GM19239 (cell line): Measurements from ENCODE around the gene GLIS1.

Source experiments
- DNase-seq: peaks from one replicate; pipeline ENCODE4 v3.0.0; 2011; ENCODE audit warnings: low spot score; ENCODE audit not compliant: insufficient read length
- FAIRE-seq: peaks from 2 replicates; lab custom pipeline; 2011; peaks lifted over from hg19 to GRCh38; lab: Jason Lieb, UNC

Gene GLIS1

DNA sequence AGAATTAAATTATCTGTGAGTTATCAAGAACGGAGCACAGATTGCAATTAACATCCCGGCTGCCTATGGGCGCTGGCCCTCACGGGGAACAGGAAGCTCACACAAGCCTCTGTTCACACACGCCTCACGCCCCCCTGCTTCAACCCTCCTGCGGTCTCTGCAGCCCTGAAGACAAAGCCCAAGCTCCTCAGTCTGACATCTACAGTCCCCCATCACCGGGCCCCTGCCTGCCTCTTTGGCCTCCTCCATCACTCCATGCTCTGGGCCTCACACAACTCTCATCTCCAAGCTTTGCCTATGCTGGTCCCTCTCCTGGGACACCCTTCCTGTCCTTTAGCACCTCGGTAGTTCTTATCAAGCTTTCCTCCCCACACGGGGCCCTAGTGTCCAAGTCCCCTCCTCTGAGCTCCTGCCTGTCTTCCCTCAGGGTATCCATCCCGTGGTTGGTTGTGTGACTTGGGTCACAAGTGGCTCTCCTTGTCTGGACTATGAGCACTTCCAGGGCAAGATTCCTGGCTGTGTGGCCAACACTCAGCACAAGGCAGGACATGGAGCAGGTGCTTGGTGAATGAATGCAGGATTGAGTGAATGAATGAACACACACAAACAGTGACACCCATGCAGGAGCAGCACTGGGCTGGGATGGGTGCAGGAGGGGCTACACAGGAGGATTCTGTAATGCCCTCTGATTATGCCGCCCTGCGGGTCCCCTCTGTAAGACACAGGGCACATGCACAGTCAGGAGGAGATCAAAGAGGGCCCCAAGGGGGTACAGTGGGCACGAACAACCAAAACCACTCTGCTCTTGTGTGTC is 163.6 kb downstream of the GLIS1 start:
- FAIRE-seq (no peak), DNase-seq (no peak)

DNA sequence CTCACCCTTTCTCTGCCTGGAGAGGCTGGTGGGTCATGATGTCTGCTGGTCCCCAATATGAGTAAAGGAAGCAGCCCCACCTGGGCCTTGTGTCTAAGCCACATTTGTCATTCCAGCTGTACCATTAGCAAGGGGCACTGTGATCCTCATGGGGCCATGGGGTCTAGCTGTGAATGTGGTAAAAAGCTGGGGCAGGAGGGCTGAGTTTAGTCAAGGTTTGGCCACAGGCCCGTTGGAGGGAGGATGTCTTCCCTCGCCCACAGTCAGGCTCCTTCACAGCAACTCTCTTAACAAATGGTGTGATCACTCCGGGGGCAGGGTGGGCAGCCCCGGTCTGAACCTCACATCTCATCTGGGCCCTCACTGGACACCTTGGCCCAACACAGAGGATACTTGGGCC is 164.3 kb downstream of the GLIS1 start:
- FAIRE-seq (no peak), DNase-seq (no peak)

DNA sequence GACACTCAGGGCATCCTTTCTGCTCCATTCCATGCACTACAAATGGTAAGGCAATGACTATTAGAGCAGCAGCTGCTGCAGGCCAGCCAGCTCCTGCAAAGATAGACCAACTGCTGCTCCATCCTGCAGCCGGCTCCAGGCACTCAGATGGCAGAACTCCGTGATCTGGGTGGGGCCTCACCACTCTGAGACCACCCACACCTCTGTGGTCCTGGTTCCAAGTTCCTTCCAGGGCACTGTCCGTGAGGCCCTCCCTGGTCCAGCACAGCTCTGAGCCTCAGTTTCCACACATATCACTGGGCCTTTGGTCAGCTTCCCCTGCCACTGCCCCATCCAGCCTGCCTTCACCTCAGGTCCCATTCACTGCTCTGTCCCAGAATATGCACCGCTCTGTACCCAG is 165.0 kb downstream of the GLIS1 start:
- no peak for DNase-seq
- FAIRE-seq, result no peak

DNA sequence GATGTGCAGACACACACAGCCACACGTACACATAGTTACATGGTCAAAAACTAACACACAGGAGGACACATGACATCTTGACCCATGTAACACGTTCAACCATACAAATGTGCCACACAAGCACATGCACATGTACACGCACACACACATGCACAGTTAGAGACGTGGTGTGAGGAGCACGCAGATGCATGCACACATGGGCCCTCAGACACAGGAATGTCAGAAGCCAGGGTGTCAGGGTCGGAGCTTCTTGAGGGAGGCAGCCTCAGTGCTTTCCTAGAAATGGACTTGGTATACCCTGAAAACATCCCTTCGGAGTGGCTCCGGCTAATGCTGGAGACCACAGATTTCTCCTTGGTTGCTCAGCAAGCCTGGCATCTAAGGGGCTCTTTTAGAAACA is 165.4 kb downstream of the GLIS1 start:
- FAIRE-seq (no peak), DNase-seq (no peak)

DNA sequence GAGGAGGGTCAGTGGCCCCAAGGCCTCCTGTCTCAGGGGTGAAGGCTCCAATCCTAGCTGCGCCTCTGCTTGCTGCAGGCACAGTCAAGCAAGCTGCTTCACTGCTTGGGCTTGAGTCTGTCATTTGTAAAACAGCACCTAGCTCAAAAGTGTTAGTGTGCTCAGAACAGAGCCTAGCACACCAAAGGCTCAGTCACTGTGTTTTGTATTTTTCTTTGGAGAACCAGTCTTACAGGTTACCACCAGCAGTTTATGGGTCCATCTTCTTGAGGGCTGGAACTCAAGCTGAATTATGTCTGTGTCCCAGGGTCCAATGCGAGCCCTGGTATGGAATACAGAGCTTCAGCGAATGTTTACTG is 166.2 kb downstream of the GLIS1 start:
- FAIRE-seq (no peak), DNase-seq (no peak)

DNA sequence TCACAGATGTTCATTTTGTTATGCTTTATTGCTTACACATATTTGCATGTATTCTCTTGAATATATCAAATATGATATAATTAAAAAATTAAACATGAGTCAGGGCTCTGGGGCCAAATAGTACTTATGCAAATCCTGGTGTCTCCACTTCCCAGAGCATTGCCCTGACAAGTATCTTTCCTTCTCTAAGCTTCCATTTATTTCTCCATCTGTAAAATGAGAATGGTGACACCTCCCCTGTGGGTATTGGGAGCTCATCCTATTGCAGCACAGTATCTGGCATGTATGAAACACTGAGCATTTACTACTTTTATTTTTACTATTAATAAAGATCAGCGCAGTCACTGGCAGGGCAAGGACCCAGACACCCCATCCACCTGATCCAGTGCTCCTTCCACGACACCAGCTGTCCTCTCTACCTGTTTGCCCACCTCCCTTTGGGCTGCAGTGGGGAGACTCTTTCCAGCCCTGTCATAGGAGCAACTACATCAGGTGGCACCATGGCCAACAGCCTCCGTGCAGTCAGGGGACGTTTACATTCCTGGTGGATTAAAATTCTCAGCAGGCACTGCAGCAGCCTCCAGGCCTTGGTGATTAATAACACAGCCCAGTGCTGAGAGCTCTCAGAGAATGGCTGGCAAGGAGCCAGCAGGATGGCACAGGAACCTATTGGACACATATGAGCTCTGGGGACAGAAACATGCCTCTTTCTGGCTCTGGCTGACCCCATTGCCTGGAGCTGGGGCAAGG is 166.7 kb downstream of the GLIS1 start:
- DNase-seq (no peak), FAIRE-seq (no peak)

DNA sequence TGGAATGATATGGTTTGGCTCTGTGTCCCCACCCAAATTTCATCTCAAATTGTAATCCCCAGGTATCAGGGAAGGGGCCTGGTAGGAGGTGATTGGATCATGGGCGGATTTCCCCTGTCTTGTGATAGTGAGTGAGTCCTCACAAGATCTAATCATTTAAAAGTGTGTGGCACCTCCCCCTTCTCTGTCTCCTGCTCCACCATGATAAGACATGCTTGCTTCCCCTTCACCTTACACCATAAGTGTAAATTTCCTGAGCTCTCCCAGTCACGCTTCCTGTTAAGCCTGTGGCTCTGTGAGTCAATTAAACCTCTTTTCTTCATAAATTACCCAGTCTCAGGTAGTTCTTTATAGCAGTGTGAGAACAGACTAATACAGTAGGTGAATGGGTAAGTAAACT is 170.4 kb downstream of the GLIS1 start:
- FAIRE-seq (no peak), DNase-seq (no peak)

DNA sequence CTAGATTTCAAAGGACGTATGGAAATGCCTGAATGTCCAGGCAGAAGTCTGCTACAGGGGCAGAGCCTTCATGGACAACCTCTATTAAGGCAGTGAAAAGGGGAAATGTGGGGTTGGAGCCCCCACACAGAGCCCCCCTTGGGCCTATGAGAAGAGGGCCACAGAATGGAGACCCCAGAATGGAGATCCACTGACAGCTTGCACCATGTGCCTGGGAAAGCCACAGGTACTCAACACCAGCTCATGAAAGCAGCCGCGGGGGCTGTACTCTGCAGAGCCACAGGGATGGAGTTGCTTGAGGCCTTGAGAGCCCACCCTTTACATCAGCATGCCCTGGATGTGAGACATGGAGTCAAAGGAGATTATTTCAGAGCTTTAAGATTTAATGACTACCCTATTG is 171.1 kb downstream of the GLIS1 start:
- FAIRE-seq (no peak), DNase-seq (no peak)

DNA sequence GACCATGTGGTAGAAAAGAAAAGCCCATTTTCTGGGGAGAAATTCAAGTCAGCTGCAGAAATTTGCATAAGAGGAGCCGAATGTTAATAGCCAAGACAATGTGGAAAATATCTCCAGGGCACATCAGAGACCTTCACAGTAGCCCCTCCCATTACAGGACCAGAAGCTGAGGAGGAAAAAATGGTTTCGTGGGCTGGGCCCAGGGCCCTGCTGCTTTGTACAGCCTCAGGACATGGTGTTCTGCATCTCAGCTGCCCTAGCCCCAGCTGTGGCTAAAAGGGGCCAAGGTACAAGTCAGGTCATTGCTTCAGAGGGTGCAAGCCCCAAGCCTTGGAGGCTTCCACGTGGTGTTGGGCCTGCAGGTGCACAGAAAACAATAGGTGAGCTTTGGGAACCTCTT is 171.5 kb downstream of the GLIS1 start:
- DNase-seq (no peak), FAIRE-seq (no peak)

DNA sequence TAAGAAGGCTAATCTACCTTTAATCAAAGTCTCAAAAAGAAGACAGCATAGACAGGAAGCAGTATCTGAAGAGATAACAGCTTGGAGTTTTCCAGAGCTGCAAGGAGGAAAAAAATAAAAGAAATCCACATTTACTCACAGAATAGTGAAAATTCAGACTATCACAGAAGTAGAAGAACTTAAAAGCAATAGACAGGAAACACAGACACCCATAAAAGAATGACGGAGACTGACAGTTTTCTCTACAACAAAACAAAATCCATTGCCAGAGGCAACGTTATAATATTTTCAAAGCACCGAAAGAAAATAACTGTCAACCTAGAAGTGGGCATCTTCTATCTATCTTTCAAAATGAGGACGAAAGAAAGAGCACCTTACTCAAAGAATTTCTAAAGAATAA is 175.4 kb downstream of the GLIS1 start:
- DNase-seq (no peak), FAIRE-seq (no peak)

DNA sequence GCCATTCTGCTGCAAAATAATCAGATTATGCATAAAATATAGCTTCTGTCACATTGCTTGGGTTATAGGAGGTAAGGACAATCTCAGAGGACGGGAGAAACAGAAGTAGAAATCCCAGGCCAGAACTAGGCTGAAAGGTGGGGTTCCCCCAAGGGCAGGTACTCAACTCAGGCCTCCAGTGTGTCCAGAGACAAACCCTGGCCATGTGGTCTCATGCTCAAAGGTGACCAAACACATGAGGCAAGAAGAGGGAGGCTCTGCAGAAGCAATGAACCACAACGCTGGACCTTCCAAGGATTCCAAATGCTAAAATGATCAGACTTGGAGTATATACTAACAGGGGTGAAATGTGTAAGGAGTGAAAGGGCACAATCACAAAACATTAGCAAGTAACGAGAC is 176.0 kb downstream of the GLIS1 start:
- FAIRE-seq (no peak), DNase-seq (no peak)

DNA sequence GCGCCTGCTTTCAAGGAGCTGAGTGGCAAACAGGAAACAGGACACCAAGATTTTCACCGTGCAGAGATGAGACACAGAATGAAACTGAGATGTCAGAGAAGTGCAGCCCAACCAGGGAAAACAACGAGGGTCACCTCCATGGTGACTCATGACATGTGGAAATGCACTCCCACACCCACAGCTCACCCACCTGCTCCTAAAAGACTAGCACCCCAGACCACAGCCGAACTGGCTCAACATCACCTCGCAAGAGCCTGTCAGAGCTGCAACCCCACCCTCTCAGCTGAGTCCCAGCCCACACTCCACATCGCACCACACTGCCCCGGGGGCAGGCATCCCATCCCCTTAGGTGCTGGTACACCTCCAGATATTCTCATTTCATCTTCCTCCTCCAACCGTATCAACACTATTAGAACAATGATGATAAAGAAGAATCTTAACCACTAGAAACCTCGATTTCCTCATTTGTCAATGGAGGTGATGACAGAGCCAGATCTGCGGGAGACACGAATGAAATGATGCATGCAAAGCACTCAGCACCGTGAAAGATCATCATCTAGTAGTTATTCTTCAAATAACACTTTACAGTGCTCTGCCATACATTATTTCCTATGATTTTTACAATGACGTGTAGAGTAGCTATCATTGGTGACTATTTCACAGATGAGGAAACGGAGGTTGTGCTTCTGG is 176.5 kb downstream of the GLIS1 start:
- no peak for FAIRE-seq
- DNase-seq, result no peak

DNA sequence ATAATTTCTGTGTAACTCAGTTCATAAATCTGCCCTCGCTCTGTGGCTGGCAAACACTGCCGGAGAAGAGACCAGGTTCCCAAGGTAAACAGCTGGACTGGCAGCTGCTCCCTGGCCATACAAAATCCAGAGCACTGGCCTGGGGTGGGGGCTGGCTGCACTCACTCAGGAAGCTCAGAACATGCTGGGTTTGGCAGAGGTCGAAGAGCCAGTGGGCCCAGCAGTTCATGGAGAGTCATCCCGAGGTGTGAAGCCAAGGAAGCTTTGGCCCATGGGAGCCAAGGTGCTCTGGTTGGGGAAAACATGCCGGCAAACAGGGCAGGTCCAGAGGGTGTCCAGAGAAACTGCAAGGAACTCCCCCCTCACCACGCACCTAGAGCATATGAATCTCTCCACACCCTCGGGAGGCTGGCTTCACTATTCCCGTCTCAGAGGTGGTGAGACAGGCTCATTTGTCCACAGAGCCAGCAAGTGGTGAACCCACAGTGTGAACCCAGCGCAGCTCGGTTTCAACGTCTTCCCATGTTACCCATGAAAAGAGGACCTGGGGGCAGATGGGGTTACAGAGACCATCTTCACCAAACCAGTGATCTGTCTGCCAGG is 177.4 kb downstream of the GLIS1 start:
- DNase-seq (no peak), FAIRE-seq (no peak)

DNA sequence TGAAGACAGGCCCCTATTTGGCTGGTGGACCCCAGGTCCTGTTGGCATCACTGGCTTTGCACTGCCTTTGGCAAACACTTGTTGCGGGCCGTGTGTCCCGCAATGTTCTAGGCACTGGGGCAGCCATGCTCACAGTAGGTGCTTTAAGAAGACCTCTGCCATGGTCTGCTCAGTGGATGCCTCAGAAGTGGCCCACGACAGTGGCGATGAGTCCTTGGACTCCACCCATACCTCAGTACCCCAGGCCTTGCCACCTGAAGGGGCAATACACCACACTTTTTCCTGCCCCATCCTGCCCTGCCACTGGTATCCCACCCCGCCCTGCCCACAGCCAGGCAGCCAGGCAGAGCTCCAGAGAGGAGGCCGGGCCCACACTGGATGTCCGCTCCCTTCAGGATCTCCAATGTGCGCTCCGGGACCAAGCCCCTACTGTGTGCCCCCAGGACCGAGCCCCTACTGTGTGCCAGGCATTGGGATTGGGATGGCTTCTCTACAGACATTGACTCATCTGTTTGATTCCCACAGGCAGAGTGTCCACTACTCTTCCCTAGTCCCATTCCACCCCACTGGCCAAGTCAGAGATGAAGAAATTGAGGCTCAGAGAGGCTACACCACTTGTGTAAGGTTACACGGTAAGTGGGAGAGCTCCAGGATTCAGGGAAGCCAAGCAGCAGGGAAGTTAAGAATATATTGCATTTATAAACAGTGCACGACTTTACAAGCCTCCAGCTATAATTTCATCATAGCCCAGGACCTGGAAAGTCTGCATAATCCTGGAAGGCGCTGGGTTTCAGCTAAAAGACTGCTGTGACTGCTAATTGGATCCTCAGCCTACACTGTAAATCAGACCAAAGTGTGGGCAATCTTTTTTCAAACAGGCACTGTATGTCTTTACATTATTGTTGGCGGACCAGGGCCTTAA is 178.1 kb downstream of the GLIS1 start:
- FAIRE-seq (no peak), DNase-seq (no peak)

DNA sequence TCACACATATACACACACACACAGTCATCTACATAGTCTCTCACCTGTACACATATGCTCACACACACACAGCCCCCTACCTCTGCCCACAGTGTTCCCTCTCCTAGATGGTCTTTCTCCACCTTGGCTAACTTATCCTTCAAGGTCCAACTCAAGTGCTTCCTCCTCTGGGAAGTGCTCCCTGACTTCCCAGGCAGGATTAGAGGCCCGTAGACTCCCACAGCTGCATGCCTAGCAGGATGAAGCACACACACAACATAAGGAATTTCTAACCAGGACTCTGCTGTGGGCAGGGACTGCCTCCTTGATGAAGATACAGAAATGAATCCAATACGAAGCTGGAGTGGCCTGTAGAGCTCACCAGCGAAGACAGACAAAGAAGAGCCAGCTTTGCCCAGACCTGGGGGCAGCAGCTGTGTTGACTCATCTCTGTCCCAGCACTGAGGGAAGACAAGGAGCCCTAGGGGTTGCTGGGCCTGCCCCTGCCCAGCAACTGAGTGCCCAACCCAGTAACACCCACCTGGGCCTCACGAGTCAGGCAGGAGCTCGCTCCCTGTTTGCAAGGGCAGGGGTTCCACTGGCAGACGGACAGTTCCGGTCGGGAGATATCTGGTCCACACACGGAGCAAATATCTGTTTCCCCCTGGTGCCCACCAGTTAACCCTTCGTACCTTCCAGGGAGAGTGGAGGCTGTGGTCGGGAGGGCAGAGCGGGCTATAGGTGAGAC is 178.9 kb downstream of the GLIS1 start:
- no peak for FAIRE-seq
- no peak for DNase-seq

DNA sequence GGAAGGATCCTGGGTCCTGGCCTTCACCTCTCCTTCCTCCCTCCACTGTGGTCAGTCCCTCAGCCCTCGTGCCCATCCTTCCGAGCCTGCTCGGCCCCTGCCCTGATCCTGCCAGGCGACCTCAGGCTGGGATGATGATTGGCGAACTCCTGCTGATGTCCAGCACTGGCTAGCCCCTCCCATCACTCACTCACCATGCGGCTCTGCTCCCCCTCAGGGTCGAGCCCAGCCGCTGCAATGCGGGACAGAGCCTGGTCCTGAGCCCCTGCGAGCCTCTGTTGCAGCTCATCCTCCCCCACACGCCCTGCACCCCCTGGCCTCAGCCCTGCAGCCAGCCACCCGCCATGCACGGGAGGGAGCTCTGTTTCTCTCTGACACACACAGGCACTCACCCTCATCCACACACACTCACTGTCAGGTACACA is 179.6 kb downstream of the GLIS1 start:
- no peak for FAIRE-seq
- no peak for DNase-seq

DNA sequence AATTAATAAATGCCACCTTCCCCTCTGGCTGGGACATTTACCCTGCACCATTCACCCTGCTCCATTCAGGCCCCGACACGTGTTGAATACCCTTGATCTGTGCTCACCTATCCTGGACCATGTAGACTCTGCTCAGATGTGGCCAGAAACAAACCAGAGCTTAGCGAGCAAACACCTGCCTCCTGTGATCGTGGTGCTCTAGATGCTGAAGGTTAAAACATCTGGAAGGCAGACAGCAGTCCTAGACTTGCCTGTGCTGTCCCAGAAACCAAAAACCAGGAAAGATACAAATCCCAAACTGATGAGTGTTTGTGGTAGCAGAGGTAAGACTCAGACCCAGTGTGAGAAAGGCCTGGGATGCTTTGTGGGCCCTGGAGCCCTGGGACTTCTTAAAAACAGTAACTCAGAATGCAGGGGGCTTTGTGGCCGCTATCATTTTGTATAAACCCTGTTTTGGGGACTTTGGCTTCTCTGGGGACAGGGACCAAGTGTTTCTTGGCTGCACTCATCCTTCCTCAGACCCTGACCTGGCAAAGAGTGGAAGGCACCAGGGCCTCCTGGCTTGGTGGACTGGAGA is 180.1 kb downstream of the GLIS1 start:
- no peak for FAIRE-seq

DNA sequence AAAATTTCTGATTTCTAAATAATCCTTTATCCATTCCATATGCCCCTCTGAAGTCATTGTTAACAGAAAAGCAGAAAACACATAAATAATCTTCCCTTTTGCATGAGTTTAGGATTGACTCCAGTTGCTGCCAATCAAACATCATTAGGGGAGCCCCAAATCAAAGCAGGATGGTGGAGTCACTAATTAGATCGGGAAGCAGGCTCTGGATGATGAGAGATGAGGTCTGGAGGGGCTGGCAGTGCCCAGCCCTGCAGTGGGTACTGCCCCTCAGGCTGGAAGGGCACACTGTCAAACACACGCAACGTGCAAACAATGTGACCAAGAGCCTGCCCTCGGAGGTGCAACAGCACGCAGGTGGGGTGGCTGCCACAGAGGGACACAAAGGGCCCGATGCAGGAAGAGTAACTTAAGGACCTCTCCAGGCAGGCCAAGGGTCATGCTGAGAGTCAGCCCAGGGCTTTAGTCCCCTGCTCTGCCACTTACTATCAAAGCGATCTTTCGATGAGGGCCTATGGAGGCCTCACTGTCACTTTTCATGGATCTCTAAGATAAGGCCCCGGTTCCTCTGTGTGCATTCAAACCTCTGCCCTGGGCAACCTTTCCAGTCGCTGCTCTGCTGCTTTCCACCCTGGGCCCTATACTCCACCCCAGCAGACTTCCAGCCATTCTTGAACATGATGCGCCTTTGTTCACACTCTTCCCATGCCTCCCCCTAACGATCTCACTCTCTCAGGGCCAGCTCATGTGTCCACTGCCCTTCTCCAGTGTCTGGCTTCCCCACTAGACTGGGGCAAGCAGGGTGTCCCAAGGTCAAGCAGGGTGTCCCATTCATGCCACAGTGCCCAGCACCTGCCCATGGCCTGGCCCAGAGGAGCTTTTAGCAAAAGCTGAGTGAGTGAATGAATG is 180.9 kb downstream of the GLIS1 start:
- DNase-seq, result no peak
- no peak for FAIRE-seq

More for the DNA sequence above, 180.1 kb downstream of the GLIS1 start:
- no peak for DNase-seq
